CD14-positive monocyte (primary cell): ENCODE measurements around the gene ITGAX. TPM values are rescaled to one million over a fixed set of nuclear protein-coding genes. Genes with fewer than 3 reads are reported as not detected.

ENCODE experiments used
- DNase-seq, 3 donors: peaks; one replicate each; pipeline ENCODE4 v3.0.0-alpha.2; 2011 to 2022
- H2AFZ ChIP-seq: 2 replicates; pipeline ENCODE4 v1.6.0; 2012; ENCODE audit warnings: mild to moderate bottlenecking, low read depth, low read length, inconsistent platforms; ENCODE audit not compliant: insufficient read depth, poor library complexity, severe bottlenecking
- H3K27ac ChIP-seq, 2 donors: 1 replicate in 1 of 2; 2 replicates in 1 of 2; pipeline ENCODE4 v1.5.1; 2012 to 2013; ENCODE audit warnings: low read length in 2 of 2, control low read depth in 1 of 2, inconsistent platforms in 1 of 2, low read depth in 1 of 2, mild to moderate bottlenecking in 1 of 2
- H3K27me3 ChIP-seq, 2 donors: one replicate each; pipeline versions ENCODE4 v1.6.0 to v1.6.1; 2011 to 2013; ENCODE audit warnings: low read length in 2 of 2; ENCODE audit not compliant: control insufficient read depth in 2 of 2, insufficient read depth in 2 of 2
- H3K36me3 ChIP-seq, 2 donors: replicated peaks in 1 of 2; 1 replicate in 1 of 2; 2 replicates in 1 of 2; pipeline versions ENCODE4 v1.5.1 to v1.6.1; 2012 to 2013; ENCODE audit warnings: low read length in 2 of 2, control low read depth in 1 of 2, inconsistent platforms in 1 of 2, mild to moderate bottlenecking in 1 of 2; ENCODE audit not compliant: insufficient read depth in 2 of 2, control insufficient read depth in 1 of 2
- H3K4me1 ChIP-seq, 2 donors: 1 replicate in 1 of 2; 2 replicates in 1 of 2; pipeline versions ENCODE4 v1.5.1 to v1.6.1; 2012 to 2013; ENCODE audit warnings: low read length in 2 of 2, control low read depth in 1 of 2, inconsistent platforms in 1 of 2, mild to moderate bottlenecking in 1 of 2, moderate library complexity in 1 of 2; ENCODE audit not compliant: insufficient read depth in 2 of 2, control insufficient read depth in 1 of 2
- H3K4me2 ChIP-seq: replicated peaks from 2 replicates; pipeline ENCODE3; 2012; ENCODE audit warnings: low read length, moderate library complexity, mild to moderate bottlenecking; ENCODE audit not compliant: poor library complexity, severe bottlenecking; ENCODE audit errors: extremely low read depth
- H3K4me3 ChIP-seq, 3 experiments: fragments of 200-600 bp in 1 of 3; sonication (generic) in 1 of 3; replicated peaks in 1 of 3; 1 replicate in 2 of 3; 2 replicates in 1 of 3; pipeline ENCODE4 v1.5.1; 2011 to 2013; ENCODE audit warnings: low read length in 3 of 3, mild to moderate bottlenecking in 3 of 3, control low read depth in 2 of 3, low read depth in 2 of 3, inconsistent platforms in 1 of 3, moderate library complexity in 1 of 3
- H3K79me2 ChIP-seq: 2 replicates; pipeline ENCODE4 v1.6.0; 2012; ENCODE audit warnings: mild to moderate bottlenecking, control low read depth, inconsistent platforms, low read length, moderate library complexity; ENCODE audit not compliant: insufficient read depth
- H3K9ac ChIP-seq: 2 replicates; pipeline ENCODE4 v1.6.0; 2017; ENCODE audit warnings: low read length, mild to moderate bottlenecking; ENCODE audit not compliant: insufficient read depth, poor library complexity, severe bottlenecking
- H3K9me3 ChIP-seq, 2 donors: replicated peaks in 1 of 2; 1 replicate in 1 of 2; 2 replicates in 1 of 2; pipeline versions ENCODE4 v1.5.1 to v1.6.1; 2012 to 2013; ENCODE audit warnings: low read length in 2 of 2, control low read depth in 1 of 2; ENCODE audit not compliant: control insufficient read depth in 1 of 2, insufficient read depth in 1 of 2
- H4K20me1 ChIP-seq: 2 replicates; pipeline ENCODE4 v1.6.0; 2012; ENCODE audit warnings: mild to moderate bottlenecking, low read length, control low read depth, moderate library complexity; ENCODE audit not compliant: insufficient read depth
- H3K27ac Mint-ChIP-seq, 7 donors: one replicate each; pipeline ENCODE4 v1.8.0; 2020; ENCODE audit warnings: mild to moderate bottlenecking in 7 of 7, mixed read lengths in 7 of 7, moderate library complexity in 6 of 7, inconsistent platforms in 2 of 7
- H3K27me3 Mint-ChIP-seq, 3 donors: one replicate each; pipeline ENCODE4 v1.8.0; 2021 to 2022; ENCODE audit warnings: low read depth in 3 of 3, mild to moderate bottlenecking in 3 of 3, mixed read lengths in 3 of 3, moderate library complexity in 3 of 3, inconsistent platforms in 1 of 3
- H3K36me3 Mint-ChIP-seq, 2 donors: one replicate each; pipeline ENCODE4 v1.8.0; 2020; ENCODE audit warnings: mixed read lengths in 2 of 2, inconsistent platforms in 1 of 2, mild to moderate bottlenecking in 1 of 2
- H3K4me1 Mint-ChIP-seq: one replicate; pipeline ENCODE4 v1.8.0; 2020; ENCODE audit warnings: mild to moderate bottlenecking, mixed read lengths
- H3K4me3 Mint-ChIP-seq, 2 donors: one replicate each; pipeline ENCODE4 v1.8.0; 2020; ENCODE audit warnings: mild to moderate bottlenecking in 2 of 2, mixed read lengths in 2 of 2, moderate library complexity in 1 of 2
- H3K9me3 Mint-ChIP-seq, 7 donors: one replicate each; pipeline ENCODE4 v1.8.0; 2020 to 2022; ENCODE audit warnings: mixed read lengths in 7 of 7, mild to moderate bottlenecking in 6 of 7, moderate library complexity in 6 of 7, inconsistent platforms in 2 of 7
- CTCF ChIP-seq: fragments of 200-600 bp; IDR thresholded peaks from one replicate; pipeline ENCODE4 v1.8.0; 2022; ENCODE audit warnings: antibody characterized with exemption, mild to moderate bottlenecking
- WGBS: methylation state at CpG from one replicate; pipeline ENCODE4 v1.1.5; 2013; ENCODE audit warnings: missing lambda C conversion rate; ENCODE audit not compliant: insufficient coverage; 5-methylcytosine and 5-hydroxymethylcytosine counted together
- intact Hi-C, 2 donors: fragments of 100-400 bp; cut with micrococcal nuclease; formaldehyde crosslinking; loops; one replicate each; pipeline versions ENCODE4 v1.15.0 to v1.15.1; 2023
- polyA plus RNA-seq, 3 donors: library from polyadenylated mRNA; depleted of rRNA in 1 of 3; unstranded in 2 of 3; stranded (reverse) in 1 of 3; fragments of 300-500 nt in 2 of 3; fragments of >200 nt in 1 of 3; fragmentation: Illumina TruSeq in 2 of 3; gene quantifications; 1 replicate in 2 of 3; 2 replicates in 1 of 3; pipeline ENCODE4 v1.2.3, GENCODE V29; 2012 to 2021

ITGAX gene
- polyA plus RNA-seq, 3 donors: 40.7 to 710 (median 71.3) TPM

GRCh38 chr16:31382485-31383161 lies 27.6 kb downstream of the ITGAX start:
- H3K36me3 Mint-ChIP-seq: peaks cover 54 to 59% of the 10 kb centered on the region in 2 donors
- no peak overlapping the region for H3K4me3 ChIP-seq
- WGBS: 35% methylated on average over 6 of the region's 14 CpGs
- H3K4me1 Mint-ChIP-seq: peaks cover 14% of the 10 kb centered on the region
- H3K4me3 Mint-ChIP-seq: no peak overlapping the region
- peaks cover 0 to 2% (median 0%) of the 10 kb centered on the region in 7 donors for H3K9me3 Mint-ChIP-seq
- H3K27ac ChIP-seq: peak overlapping the region in 1 of 2 donors; percentile 15
- H3K4me1 ChIP-seq: peaks cover 0 to 6% of the 10 kb centered on the region in 2 donors
- peaks cover 52% of the 10 kb centered on the region for H4K20me1 ChIP-seq
- H3K27me3 ChIP-seq: no peaks in the 10 kb centered on the region
- intact Hi-C loops: loop anchor here in 1 of 2 donors (10.0 kb wide), 1 partner anchor 62 kb away; the partner anchor contains the start of gene ZNF843
- H3K4me2 ChIP-seq: no peak overlapping the region
- no peak overlapping the region for H2AFZ ChIP-seq
- H3K9me3 ChIP-seq: no peaks in the 10 kb centered on the region
- peak; percentile 88 for TF ChIP-seq CTCF
- peaks cover 0 to 5% (median 1%) of the 10 kb centered on the region in 3 donors for H3K27me3 Mint-ChIP-seq
- peak; percentile 71 to 75 (median 71) for DNase-seq
- H3K79me2 ChIP-seq: no peaks in the 10 kb centered on the region
- H3K9ac ChIP-seq: no peak overlapping the region
- H3K27ac Mint-ChIP-seq: peak overlapping the region in 3 of 7 donors; percentile 33 to 66 (median 48)
- H3K36me3 ChIP-seq: peaks cover 56% of the 10 kb centered on the region in 2 donors

GRCh38 chr16:31385680-31386079 lies 30.7 kb downstream of the ITGAX start:
- WGBS: 95% methylated on average over 4 of the region's 4 CpGs
- H3K36me3 Mint-ChIP-seq: peaks cover 25 to 28% of the 10 kb centered on the region in 2 donors
- no peak overlapping the region for H3K9ac ChIP-seq
- no peak for TF ChIP-seq CTCF
- intact Hi-C loops: loop anchor here in 1 of 2 donors (10.0 kb wide), 1 partner anchor 59 kb away; the partner anchor contains the start of gene ZNF843
- no peaks in the 10 kb centered on the region for H3K9me3 ChIP-seq
- H3K36me3 ChIP-seq: peaks cover 25 to 26% of the 10 kb centered on the region in 2 donors
- H4K20me1 ChIP-seq: peaks cover 28% of the 10 kb centered on the region
- no peak overlapping the region for H3K4me3 ChIP-seq
- peaks cover 3 to 6% (median 3%) of the 10 kb centered on the region in 3 donors for H3K27me3 Mint-ChIP-seq
- H3K9me3 Mint-ChIP-seq: peaks cover 0 to 2% (median 0%) of the 10 kb centered on the region in 7 donors
- peaks cover 14% of the 10 kb centered on the region for H3K4me1 Mint-ChIP-seq
- no peak overlapping the region for H2AFZ ChIP-seq
- H3K27me3 ChIP-seq: no peaks in the 10 kb centered on the region
- H3K4me1 ChIP-seq: peaks cover 0 to 6% of the 10 kb centered on the region in 2 donors
- no peak overlapping the region for H3K4me3 Mint-ChIP-seq
- no peaks in the 10 kb centered on the region for H3K79me2 ChIP-seq
- peak overlapping the region in 1 of 7 donors; percentile 69 for H3K27ac Mint-ChIP-seq
- no peak overlapping the region for H3K27ac ChIP-seq
- no peak for DNase-seq
- H3K4me2 ChIP-seq: no peak overlapping the region
